Measurements from ENCODE around the gene IGFBPL1. TPM values are rescaled to one million over a fixed set of nuclear protein-coding genes. Genes with fewer than 3 reads are reported as not detected.

Gene IGFBPL1
- total RNA-seq, 1 donor from 2014 or later = 26.6 TPM

DNA sequence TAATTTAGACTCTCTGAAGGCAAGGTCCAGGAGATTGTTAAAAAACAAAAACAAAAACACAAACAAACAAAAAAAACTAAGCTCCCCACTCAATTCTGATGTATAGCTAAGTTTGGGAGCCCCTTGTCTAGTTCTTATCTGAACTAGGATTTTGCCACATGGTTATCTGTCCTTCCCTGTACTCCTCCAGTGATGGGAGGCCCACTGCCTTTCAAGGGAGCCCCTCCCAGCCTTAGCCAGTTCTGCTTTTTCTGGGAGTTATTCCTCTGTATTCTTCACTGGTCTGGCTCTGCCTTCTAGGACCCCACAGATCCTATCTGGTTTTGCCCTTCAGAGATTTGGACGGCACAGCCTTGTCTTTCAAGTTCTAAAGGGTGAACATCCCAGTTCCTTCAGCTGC lies 33.8 kb downstream of the IGFBPL1 start:
- H3K4me2 ChIP-seq = no peak overlapping the region
- peaks cover 29% of the 10 kb centered on the region for H3K79me2 ChIP-seq (ENCODE audit: low read depth)
- TF ChIP-seq, protein P1, sequence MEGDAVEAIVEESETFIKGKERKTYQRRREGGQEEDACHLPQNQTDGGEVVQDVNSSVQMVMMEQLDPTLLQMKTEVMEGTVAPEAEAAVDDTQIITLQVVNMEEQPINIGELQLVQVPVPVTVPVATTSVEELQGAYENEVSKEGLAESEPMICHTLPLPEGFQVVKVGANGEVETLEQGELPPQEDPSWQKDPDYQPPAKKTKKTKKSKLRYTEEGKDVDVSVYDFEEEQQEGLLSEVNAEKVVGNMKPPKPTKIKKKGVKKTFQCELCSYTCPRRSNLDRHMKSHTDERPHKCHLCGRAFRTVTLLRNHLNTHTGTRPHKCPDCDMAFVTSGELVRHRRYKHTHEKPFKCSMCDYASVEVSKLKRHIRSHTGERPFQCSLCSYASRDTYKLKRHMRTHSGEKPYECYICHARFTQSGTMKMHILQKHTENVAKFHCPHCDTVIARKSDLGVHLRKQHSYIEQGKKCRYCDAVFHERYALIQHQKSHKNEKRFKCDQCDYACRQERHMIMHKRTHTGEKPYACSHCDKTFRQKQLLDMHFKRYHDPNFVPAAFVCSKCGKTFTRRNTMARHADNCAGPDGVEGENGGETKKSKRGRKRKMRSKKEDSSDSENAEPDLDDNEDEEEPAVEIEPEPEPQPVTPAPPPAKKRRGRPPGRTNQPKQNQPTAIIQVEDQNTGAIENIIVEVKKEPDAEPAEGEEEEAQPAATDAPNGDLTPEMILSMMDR (IDR thresholded peaks at IDR 0.05) = no peak
- TF ChIP-seq EZH2 (IDR thresholded peaks at IDR 0.05) (no peak), EZH2phosphoT487 (IDR thresholded peaks at IDR 0.05) (no peak)
- Mint-ChIP-seq H3K9me3 (peaks cover 1% of the 10 kb centered on the region), H3K27me3 (ENCODE audit: insufficient read depth, low read depth) (peaks cover 7% of the 10 kb centered on the region), H3K4me3 (no peak overlapping the region), H3K36me3 (peaks cover 3% of the 10 kb centered on the region), H3K4me1 (peaks cover 28% of the 10 kb centered on the region), H3K27ac (no peak overlapping the region)
- H3K9ac ChIP-seq = no peak overlapping the region
- H3K4me3 ChIP-seq = no peak overlapping the region
- DNase-seq (ENCODE audit: low spot score) = no peak
- peaks cover 4% of the 10 kb centered on the region for H4K20me1 ChIP-seq (ENCODE audit: low read depth)
- no peak overlapping the region for H3K27ac ChIP-seq
- H3K36me3 ChIP-seq = no peaks in the 10 kb centered on the region
- no peak overlapping the region for H2AFZ ChIP-seq (replicated peaks)
- no peaks in the 10 kb centered on the region for H3K9me3 ChIP-seq (ENCODE audit: low read depth)
- H3K4me1 ChIP-seq = peaks cover 21% of the 10 kb centered on the region
- no peaks in the 10 kb centered on the region for H3F3A ChIP-seq (ENCODE audit: low read depth)
- peaks cover 10% of the 10 kb centered on the region for H3K27me3 ChIP-seq

DNA sequence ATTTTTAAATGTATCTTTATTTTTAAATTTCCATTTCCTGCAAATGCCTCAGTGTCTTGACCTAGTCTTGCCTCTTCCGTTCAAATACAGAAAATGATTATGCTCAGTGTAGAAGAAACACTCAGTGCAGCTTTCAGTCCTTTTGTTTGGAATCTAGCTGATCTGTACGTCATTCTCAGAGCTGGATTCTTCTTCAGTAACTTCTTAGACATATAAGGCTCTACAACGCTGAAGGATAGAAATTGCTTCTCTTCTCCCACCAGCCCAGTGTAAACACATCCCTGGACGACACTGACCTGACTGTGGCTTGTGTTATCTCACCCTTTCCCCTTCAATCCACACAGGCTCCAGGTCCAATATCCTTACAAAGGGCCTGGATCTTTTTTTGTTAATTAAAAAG lies 34.9 kb downstream of the IGFBPL1 start:
- no peak overlapping the region for H3K4me3 ChIP-seq
- no peak overlapping the region for H3K4me3 Mint-ChIP-seq
- H3F3A ChIP-seq (ENCODE audit: low read depth) = no peaks in the 10 kb centered on the region
- no peaks in the 10 kb centered on the region for H3K9me3 ChIP-seq (ENCODE audit: low read depth)
- H3K79me2 ChIP-seq (ENCODE audit: low read depth) = peaks cover 17% of the 10 kb centered on the region
- no peak overlapping the region for H3K4me2 ChIP-seq
- peaks cover 10% of the 10 kb centered on the region for H3K9me3 Mint-ChIP-seq
- no peak overlapping the region for H3K27ac ChIP-seq
- H3K36me3 ChIP-seq = no peaks in the 10 kb centered on the region
- TF ChIP-seq, protein P1 (IDR thresholded peaks at IDR 0.05) = no peak
- TF ChIP-seq EZH2phosphoT487 (IDR thresholded peaks at IDR 0.05) (no peak), EZH2 (IDR thresholded peaks at IDR 0.05) (no peak)
- DNase-seq (ENCODE audit: low spot score) = no peak
- H4K20me1 ChIP-seq (ENCODE audit: low read depth) = peaks cover 2% of the 10 kb centered on the region
- no peak overlapping the region for H2AFZ ChIP-seq (replicated peaks)
- peaks cover 12% of the 10 kb centered on the region for H3K27me3 ChIP-seq
- no peak overlapping the region for H3K9ac ChIP-seq
- H3K27me3 Mint-ChIP-seq (ENCODE audit: insufficient read depth, low read depth) = peaks cover 15% of the 10 kb centered on the region
- H3K27ac Mint-ChIP-seq = no peak overlapping the region
- peaks cover 28% of the 10 kb centered on the region for H3K4me1 Mint-ChIP-seq
- H3K36me3 Mint-ChIP-seq = no peaks in the 10 kb centered on the region
- peaks cover 19% of the 10 kb centered on the region for H3K4me1 ChIP-seq

DNA sequence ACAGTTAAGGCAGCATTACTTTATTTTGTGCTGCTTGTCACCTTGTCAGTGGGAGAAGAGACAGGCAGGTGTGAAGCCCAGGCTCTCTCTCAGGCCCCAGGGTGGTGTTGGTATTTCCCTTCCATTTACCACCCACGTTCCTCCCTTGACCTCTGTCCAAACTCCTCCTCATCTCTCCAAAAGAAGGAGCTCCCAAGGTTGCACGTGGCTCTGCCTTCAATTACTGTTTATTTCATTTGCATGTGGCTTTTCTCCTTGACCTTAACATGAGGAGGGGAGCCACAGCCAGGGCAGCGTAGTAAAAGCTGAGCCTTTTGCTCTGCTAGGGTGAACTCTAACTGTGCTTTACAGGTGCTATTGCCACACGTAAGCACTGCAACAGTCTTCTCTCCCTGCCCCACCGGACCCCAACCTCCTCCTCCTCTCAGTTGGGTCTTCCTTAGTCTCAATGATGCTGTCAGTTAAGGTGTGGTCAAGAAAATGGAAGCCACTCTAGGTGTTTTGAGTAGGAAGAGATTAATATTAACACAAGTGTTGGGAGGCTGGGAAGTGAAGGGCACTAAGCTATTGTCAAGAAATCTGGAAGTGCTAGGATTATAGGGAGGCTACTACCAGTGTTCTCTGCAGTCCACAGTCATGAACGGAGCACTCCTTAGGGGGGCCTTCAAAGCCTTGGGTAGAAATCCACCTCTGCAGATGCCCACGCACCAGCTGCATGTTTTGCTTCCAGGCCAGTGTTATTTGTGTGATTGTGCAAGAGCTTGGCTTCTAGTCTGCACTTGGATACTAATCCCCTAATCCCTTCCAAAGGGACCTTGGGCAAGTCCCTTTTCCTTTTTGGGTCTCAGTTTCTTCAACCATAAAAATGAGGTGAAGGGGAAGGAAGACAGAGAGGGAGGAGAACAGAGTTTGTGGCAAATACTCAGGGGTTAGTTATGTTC lies 35.7 kb downstream of the IGFBPL1 start:
- no peak overlapping the region for H3K4me2 ChIP-seq
- no peaks in the 10 kb centered on the region for H3F3A ChIP-seq (ENCODE audit: low read depth)
- H2AFZ ChIP-seq (replicated peaks) = no peak overlapping the region
- no peaks in the 10 kb centered on the region for H3K36me3 ChIP-seq
- peaks cover 12% of the 10 kb centered on the region for H3K4me1 ChIP-seq
- DNase-seq (ENCODE audit: low spot score) = no peak
- peaks cover 10% of the 10 kb centered on the region for H3K79me2 ChIP-seq (ENCODE audit: low read depth)
- Mint-ChIP-seq H3K27ac (peak overlapping the region; percentile 36), H3K4me1 (peaks cover 24% of the 10 kb centered on the region), H3K36me3 (no peaks in the 10 kb centered on the region), H3K4me3 (no peak overlapping the region), H3K27me3 (ENCODE audit: insufficient read depth, low read depth) (peaks cover 16% of the 10 kb centered on the region), H3K9me3 (peaks cover 13% of the 10 kb centered on the region)
- H4K20me1 ChIP-seq (ENCODE audit: low read depth) = no peaks in the 10 kb centered on the region
- no peak overlapping the region for H3K4me3 ChIP-seq
- H3K27ac ChIP-seq = no peak overlapping the region
- H3K27me3 ChIP-seq = peaks cover 12% of the 10 kb centered on the region
- no peaks in the 10 kb centered on the region for H3K9me3 ChIP-seq (ENCODE audit: low read depth)
- no peak for TF ChIP-seq EZH2phosphoT487 (IDR thresholded peaks at IDR 0.05)
- no peak for TF ChIP-seq EZH2 (IDR thresholded peaks at IDR 0.05)
- TF ChIP-seq, protein P1 (IDR thresholded peaks at IDR 0.05) = no peak
- no peak overlapping the region for H3K9ac ChIP-seq

Measured in neural progenitor cell (in vitro differentiated cells).